NCI-H524 treated with DMSO at 0.1 percent for 48 hours (cell line): Measurements from ENCODE around the gene B3GALT4.

Experiments
- DNase-seq: peaks from one replicate; lab custom pipeline; 2025; lab: John Stamatoyannopoulos, UW

B3GALT4 gene

DNA sequence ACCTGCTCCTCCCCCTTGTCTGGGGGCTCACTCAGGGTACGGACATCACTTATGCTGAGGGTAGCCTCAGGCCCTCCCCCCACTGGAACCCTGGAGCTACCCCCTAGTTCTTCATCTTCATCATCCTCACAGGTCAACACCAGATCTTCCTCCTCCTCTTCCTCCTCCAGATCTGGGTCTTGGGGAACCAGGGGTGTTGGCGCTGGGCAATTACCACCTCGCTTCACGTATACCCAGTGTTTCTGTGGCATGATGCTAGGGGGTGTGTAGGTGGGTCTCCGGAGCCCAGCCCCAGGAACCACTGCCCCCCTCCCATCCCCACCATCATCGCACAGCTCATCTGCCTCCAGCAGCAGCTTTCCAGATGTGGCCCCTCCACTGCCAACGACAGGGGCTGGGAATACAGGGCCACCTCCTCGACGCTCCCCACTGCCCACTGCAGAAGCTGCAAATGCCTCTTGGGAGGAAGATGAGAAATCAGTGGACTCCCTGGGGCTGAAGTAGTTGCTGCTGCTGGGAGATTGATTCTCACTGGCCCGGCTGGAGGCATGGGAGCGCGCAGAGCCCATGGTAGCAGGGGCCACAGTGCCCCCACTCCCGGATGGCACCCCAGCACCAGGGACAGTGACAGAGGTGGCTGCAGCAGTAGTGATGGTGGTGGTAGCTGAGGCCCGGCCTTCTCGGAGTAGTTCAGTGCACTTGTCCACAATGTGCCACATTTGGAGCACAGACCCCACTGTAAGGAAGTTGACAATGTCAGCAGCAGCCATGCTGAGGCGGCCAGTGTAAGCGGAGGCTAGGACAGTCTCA is 39.1 kb downstream of the B3GALT4 start:
- DNase-seq, result no peak

DNA sequence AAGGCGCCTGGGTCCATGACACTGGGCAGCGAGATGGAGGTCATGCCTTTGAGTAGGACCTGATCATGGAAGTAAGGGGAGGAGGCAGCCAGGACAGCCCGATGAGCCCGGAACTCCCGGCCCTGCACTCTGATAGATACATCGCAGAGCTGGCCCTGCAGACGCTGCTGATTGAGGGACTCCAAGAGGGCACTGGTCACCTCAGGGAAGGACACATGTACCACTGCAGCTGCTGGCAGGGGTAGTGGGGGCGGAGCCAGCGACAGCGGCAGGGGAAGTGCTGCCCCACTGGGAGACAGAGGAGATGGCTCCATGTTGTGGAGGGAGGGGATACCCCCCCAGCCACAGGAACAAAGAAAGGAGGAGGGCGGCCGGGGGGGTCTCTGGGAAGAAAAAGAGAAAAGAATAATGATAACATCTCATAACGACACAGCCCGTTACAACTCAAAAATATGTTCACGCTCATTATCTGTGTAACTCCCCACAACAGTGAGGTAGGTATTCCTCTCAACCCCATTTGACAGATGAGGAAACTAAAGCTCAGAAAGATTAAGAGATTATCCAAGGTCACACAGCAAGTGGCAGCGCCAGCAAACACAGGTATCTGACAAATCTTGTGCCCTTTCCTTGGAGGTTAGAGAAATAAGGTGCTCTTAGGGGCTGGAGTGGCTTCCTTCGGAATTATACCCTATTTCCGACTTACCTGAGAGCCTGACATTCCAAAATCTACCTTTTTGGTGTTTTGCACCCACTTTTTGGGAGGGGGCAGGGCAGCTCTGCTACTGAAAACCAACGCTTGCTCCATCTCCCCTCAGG is 39.9 kb downstream of the B3GALT4 start:
- DNase-seq, result no peak

DNA sequence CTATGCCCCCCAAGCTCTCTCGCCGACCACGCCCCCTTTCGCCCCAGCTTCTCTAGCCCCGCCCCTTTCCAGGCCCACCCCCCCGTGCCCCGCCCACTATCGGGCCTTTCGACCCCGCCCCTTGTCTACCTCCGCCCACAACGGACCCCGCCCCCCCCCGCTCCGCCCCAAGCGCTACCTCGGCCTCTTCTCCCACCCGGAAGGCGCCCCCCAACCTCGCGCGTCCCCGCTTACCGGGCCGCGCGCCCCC is 40.4 kb downstream of the B3GALT4 start:
- no peak for DNase-seq

DNA sequence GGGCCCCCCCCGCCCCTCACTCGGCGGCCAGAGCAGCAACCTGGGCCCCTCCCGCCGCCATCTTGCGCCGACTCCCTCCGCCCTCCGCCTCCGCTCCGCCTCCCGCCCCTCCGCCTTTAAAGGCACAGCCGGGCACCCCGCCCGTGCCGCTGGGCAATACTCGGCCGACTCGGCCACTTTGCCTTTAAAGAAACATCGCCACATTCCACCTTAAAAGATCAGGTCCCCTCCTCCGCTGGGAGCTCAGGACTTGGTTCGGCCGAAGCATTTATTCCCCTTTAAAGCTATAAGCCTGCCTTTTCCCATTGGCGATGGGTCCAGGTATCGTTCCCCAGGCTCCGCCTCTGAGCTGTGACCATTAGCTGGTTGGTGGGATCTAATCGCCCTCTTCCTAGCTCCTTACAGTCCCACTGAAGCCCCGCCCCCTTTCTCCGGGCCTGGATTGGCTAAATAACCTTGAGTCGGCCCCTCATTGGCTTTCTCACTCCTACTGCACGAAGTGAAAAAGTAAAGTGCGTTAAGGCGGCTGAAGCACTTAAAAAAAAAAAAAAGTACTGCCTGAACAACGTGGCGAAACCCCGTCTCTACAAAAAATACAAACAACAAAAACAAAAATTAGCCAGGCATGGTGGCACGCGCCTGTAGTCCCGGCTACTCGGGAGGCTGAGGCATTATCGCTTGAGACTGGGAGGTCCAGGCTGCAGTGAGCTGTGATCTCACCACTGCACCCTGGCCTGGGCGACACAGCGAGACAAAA is 40.9 kb downstream of the B3GALT4 start, which contains the start of gene ZBTB22:
Gene ZBTB22, minus strand, starts transcription at position 76 of the 757 bp plus-strand sequence. CDS start 828 bp downstream, outside the sequence.
- peak; percentile 81 for DNase-seq

DNA sequence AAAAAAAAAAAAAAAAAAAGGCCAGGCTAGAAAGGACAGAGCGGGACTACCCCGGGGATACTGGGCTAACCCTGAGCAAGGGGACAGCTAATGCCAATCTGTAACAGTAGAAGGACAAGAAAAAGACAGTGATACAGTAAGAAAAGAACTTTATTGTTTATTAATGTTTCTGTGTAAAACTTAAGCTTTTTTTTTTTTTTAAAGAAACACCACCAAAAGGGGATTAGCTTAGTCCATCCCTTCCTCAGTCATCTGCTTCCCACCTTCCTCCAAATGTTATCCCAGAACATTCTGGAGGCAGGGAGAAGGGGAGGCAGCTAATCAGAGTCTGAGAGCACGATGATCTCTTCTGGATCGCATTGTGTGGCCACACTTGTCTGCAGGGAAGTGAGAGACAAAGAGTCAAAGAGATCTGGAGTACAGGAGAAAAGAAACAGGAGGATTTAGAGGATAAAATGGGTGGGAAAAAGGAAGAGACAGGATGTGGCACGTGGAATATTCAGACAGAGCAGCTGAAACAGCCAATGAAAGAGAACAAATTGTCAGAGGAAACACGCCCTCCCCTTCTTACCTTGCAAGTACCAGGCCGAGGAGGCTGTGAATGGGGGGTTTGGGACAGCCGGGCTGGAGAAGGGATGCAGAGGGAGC is 41.6 kb downstream of the B3GALT4 start:
- no peak for DNase-seq

DNA sequence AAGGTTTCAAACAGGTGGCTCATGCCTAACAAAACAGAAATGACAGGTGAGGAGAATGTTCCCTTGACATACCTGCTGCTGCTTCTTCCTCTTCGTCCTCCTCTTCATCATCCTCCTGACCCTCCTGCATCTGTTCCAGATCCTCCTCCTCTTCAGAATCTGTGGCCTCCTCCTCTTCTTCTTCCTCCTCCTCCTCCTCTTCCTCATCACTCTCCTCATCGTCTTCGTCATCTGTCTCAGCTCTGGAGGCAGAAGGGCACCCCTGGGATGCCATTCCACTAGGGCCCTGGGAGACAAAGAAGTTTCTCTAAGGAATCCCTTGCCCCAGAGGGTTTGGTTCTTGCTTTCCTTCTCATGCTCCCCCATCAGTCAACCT is 43.0 kb downstream of the B3GALT4 start:
- DNase-seq, result no peak

DNA sequence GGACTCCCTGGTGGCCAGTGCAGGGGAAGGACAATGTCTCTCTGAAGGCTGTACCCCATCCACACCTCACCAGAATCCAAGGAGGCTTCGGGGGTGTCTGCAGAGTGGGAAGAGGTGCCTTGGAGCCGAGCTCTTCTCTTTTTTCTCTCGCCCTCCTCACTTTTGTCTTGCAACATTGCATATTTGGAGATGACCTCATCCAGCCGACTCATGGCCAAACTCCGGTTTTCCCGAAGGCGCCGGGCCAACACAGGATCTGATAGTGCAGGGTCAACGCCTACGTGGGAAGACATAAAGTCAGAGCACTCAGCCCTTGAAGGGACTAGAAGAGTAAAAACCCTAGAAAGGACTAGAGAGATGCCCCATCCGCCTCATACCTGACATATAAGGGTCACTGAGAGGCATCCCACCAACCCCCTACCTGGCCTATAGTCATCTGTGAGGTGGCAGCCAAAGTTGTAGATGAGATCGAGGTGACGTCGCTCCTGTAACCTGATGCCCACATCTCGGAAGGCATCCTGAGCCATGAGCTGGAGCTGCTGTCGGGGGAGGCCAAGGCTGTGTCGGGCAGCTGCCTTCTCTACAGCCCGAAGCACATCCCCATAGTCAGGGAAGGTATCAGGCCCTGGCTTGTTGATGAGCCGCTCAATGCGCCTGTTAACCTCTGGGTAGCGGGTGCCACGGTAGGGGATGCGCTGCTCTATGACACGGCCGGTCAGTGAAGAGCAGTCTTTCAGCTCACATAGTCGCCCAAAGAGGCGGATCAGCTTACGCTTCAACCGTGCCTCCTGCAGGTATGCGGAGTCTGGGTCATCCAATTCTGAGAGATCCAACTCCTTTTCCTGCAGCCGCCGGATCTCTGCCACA is 43.6 kb downstream of the B3GALT4 start:
- no peak for DNase-seq

DNA sequence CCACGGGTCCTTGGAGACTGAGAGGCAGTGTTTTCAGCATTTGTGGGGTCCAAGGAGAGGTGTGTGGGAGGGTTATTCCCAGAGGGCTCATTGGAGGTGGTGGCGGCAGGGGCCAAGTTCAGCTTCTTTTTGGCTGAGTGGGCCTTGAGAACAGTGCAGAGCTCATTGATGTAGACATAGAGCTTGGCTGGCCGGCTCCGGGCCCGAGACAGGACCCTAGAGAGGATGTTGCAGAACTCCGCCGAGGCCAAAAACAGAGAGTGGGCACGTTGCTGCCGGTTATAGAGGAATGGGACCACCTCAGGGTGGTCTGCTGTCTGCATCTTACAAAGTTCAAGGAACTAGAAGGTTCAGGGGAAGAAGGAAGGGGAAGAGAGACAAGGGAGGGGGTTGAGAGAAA is 44.3 kb downstream of the B3GALT4 start:
- DNase-seq, result no peak

DNA sequence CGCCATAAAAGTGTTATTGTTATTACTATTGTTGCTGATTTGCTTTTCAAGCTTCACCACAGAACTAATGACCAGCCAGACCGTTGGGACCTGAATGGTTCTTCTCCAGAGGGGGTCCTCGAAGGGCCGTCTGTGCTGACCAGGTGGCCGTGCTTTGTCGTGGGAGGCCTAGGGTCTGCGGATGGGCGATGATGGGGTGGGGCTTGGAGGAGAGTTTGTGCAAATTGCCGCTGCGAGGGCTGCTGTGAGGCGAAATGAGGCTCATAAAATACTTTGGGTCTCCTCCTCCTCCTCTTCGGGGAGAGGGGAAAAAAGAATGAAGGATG is 46.7 kb downstream of the B3GALT4 start:
- DNase-seq, result no peak

DNA sequence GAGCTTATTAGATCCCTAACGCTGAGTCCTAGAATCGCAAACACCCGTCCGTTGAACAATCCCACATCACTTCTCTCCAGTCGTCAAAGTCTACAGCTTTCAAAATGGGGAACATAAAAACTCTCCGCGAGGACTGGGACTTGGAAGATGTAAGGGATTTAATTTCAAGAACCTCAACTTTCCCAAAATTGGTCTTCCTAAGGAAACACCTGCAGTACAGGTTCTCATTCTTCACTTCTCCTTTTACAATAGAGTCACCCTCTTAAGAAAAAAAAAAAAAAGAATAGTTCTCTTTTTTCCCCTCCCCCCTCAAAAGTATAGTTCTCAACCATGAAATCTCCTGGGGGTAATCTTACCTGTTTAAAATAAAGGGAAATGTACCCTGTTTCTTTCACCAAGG is 47.2 kb downstream of the B3GALT4 start:
- no peak for DNase-seq
